Common myeloid progenitor, CD34-positive (primary cell): ENCODE measurements around the gene SF3B3.
A peak's percentile ranks its signal among the peaks of the same experiment; 100 is the strongest.

Source experiments
- CTCF ChIA-PET: fragments of 350-600 bp; sonication (Branson Sonifier 250); formaldehyde crosslinking; loops from one replicate; lab custom pipeline; 2021; ENCODE audit warnings: antibody characterized with exemption; lab: Charles Lee
- POLR2A ChIA-PET: fragments of 350-600 bp; sonication (Branson Sonifier 250); formaldehyde crosslinking; loops from one replicate; lab custom pipeline; 2021; ENCODE audit warnings: antibody characterized with exemption; lab: Charles Lee
- DNase-seq, 3 donors: peaks; one replicate each; pipeline versions ENCODE4 v3.0.0 to v3.0.0-alpha.2; 2013
- H3K27ac ChIP-seq, 2 experiments: 1 replicate in 1 of 2; 2 replicates in 1 of 2; pipeline ENCODE4 v1.7.0; 2013; ENCODE audit warnings: inconsistent platforms in 2 of 2, low read length in 2 of 2, mild to moderate bottlenecking in 2 of 2, low read depth in 1 of 2, moderate library complexity in 1 of 2; ENCODE audit not compliant: severe bottlenecking in 2 of 2, insufficient read depth in 1 of 2, poor library complexity in 1 of 2
- H3K27me3 ChIP-seq, 5 experiments: replicated peaks in 2 of 5; 1 replicate in 3 of 5; 2 replicates in 2 of 5; pipeline versions ENCODE4 v1.6.1 to v1.7.0; 2013; ENCODE audit warnings: low read length in 4 of 5, mild to moderate bottlenecking in 2 of 5, moderate library complexity in 2 of 5, inconsistent platforms in 1 of 5; ENCODE audit not compliant: insufficient read depth in 5 of 5, control insufficient read depth in 4 of 5
- H3K36me3 ChIP-seq, 4 experiments: 1 replicate in 2 of 4; 2 replicates in 2 of 4; pipeline versions ENCODE4 v1.6.1 to v1.7.0; 2013; ENCODE audit warnings: low read length in 3 of 4, control low read depth in 1 of 4, mild to moderate bottlenecking in 1 of 4; ENCODE audit not compliant: control insufficient read depth in 4 of 4, insufficient read depth in 4 of 4
- H3K4me1 ChIP-seq, 4 experiments: 1 replicate in 3 of 4; 2 replicates in 1 of 4; pipeline versions ENCODE4 v1.6.1 to v1.7.1; 2013; ENCODE audit warnings: low read length in 3 of 4, mild to moderate bottlenecking in 3 of 4, control low read depth in 1 of 4, inconsistent platforms in 1 of 4, moderate library complexity in 1 of 4; ENCODE audit not compliant: control insufficient read depth in 4 of 4, insufficient read depth in 4 of 4; ENCODE audit errors: control extremely low read depth in 1 of 4
- H3K4me3 ChIP-seq, 7 experiments: 1 replicate in 4 of 7; 2 replicates in 3 of 7; pipeline versions ENCODE4 v1.5.1 to v1.7.0; 2013; ENCODE audit warnings: mild to moderate bottlenecking in 7 of 7, low read length in 6 of 7, moderate library complexity in 6 of 7, inconsistent platforms in 2 of 7, low read depth in 2 of 7, control low read depth in 1 of 7; ENCODE audit not compliant: insufficient read depth in 4 of 7, control insufficient read depth in 1 of 7; ENCODE audit errors: extremely low read depth in 1 of 7
- H3K9me3 ChIP-seq, 5 experiments: 1 replicate in 4 of 5; 2 replicates in 1 of 5; pipeline versions ENCODE4 v1.6.1 to v1.7.1; 2013; ENCODE audit warnings: low read length in 4 of 5, mild to moderate bottlenecking in 2 of 5, inconsistent platforms in 1 of 5, low read depth in 1 of 5, moderate library complexity in 1 of 5; ENCODE audit not compliant: control insufficient read depth in 4 of 5, insufficient read depth in 2 of 5; ENCODE audit errors: control extremely low read depth in 1 of 5
- WGBS: methylation state at CpG from one replicate; pipeline ENCODE4 v1.1.5; 2013; ENCODE audit not compliant: insufficient coverage; 5-methylcytosine and 5-hydroxymethylcytosine counted together

Gene SF3B3

DNA sequence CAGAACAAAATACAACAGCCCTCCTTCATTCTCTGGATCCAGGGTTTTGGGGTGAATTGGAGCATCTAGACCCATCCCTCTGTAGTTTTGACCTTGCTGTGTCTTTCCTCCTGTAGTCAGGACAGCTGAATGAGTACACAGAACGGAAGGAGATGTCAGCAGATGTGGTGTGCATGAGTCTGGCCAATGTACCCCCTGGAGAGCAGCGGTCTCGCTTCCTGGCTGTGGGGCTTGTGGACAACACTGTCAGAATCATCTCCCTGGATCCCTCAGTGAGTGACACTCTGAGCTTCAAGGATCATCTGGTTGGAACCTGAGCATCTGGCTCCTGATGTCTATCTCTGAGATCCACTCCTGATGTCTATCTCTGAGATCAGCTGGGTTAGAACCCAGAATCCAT lies 32.4 kb downstream of the SF3B3 start:
- DNase-seq: no peak
- WGBS: 96% methylated on average over 3 of the region's 3 CpGs
- POLR2A ChIA-PET: no interaction called here

DNA sequence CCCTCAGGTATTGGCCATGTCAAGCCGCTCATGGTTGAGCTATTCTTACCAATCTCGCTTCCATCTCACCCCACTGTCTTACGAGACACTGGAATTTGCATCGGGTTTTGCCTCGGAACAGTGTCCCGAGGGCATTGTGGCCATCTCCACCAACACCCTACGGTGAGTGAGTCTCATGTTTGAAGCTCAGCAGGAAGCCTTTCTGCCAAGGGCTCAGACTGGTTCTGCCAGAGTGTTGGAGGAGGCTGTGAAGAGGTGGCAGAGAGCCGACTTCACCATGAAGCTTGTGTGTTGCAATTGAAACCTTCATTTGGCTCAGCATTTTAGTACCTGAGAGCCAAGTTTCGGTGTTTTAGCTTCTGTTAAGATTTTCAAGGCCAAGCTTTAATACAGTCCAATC lies 38.0 kb downstream of the SF3B3 start:
- H3K9me3 ChIP-seq: no peaks in the 10 kb centered on the region
- 100% methylated on average over 9 of the region's 9 CpGs for WGBS
- H3K27ac ChIP-seq: no peak overlapping the region
- CTCF ChIA-PET: interaction anchor here (1.2 kb wide), 1 partner anchor 209 kb away, joined by 3 read pairs; no protein-coding TSS in a partner anchor
- no peak for DNase-seq
- POLR2A ChIA-PET: no interaction called here
- peaks cover 55 to 97% (median 76%) of the 10 kb centered on the region in 4 experiments for H3K36me3 ChIP-seq
- no peak overlapping the region for H3K4me3 ChIP-seq
- no peaks in the 10 kb centered on the region for H3K27me3 ChIP-seq
- no peaks in the 10 kb centered on the region for H3K4me1 ChIP-seq

More for the DNA sequence above, 32.4 kb downstream of the SF3B3 start:
- Histone ChIP-seq H3K4me1 (no peaks in the 10 kb centered on the region), H3K4me3 (no peak overlapping the region), H3K27ac (no peak overlapping the region), H3K36me3 (peaks cover 41 to 99% (median 72%) of the 10 kb centered on the region in 4 experiments), H3K9me3 (no peaks in the 10 kb centered on the region), H3K27me3 (no peaks in the 10 kb centered on the region)
- CTCF ChIA-PET: no interaction called here

DNA sequence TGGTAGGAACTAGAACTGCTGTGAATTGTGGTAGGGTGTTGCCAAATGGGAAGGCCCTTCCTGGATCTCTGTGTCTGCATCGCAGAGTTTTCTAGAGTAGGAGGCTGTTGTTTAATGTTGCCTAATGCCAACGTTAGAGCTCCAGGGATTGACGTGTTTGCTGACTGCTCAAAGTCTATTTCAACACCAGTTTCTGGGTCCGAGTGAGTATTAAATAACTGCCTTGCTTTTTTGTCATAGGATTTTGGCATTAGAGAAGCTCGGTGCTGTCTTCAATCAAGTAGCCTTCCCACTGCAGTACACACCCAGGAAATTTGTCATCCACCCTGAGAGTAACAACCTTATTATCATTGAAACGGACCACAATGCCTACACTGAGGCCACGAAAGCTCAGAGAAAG lies 40.0 kb downstream of the SF3B3 start:
- DNase-seq: no peak
- peak overlapping the region in 1 of 7 experiments; percentile 1 for H3K4me3 ChIP-seq
- H3K9me3 ChIP-seq: no peaks in the 10 kb centered on the region
- ChIA-PET POLR2A (no interaction called here), CTCF (interaction anchor here (1.5 kb wide), 1 partner anchor 10 kb away, joined by 4 read pairs; no protein-coding TSS in a partner anchor)
- no peaks in the 10 kb centered on the region for H3K4me1 ChIP-seq
- no peak overlapping the region for H3K27ac ChIP-seq
- 97% methylated on average over 6 of the region's 7 CpGs for WGBS
- H3K36me3 ChIP-seq: peaks cover 55 to 97% (median 77%) of the 10 kb centered on the region in 4 experiments
- no peaks in the 10 kb centered on the region for H3K27me3 ChIP-seq

GRCh38 chr16:70565053-70565452 lies 41.4 kb downstream of the SF3B3 start:
- POLR2A ChIA-PET: no interaction called here
- no peaks in the 10 kb centered on the region for H3K27me3 ChIP-seq
- H3K36me3 ChIP-seq: peaks cover 52 to 98% (median 81%) of the 10 kb centered on the region in 4 experiments
- CTCF ChIA-PET: interaction anchor here (0.6 to 1.1 kb wide), 4 partner anchors 11 to 206 kb away, joined by 3 read pairs; no protein-coding TSS in a partner anchor
- H3K4me3 ChIP-seq: no peak overlapping the region
- H3K4me1 ChIP-seq: no peaks in the 10 kb centered on the region
- no peak overlapping the region for H3K27ac ChIP-seq
- no peak for DNase-seq
- no peaks in the 10 kb centered on the region for H3K9me3 ChIP-seq
- 100% methylated on average over 4 of the region's 4 CpGs for WGBS

DNA sequence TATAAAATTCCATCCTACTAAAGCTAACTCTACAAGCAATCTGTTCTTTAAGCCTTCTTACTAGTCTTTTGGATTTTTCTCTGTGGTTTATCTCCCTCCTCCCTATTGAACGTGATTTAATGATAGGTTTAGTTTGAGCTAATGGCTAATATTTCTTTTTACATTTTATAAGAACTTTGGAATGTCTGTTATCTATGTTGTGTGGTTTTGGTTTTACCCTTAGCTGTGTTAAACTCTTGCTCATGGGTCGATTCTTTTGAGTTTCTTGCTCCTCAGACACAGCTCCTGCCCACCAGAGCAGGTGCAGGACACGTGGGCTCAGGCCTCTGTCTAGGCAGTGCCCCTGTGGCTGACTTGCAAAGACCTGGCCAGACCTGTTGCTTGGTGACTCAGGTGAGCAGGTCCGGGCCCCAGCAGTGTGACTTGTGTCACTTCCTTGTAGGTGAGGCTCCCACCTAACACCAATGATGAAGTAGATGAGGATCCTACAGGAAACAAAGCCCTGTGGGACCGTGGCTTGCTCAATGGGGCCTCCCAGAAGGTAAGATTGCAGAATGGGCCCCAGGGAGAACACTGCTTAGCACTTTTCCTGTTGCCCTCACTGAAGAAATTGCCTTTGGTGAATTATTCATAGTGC lies 45.1 kb downstream of the SF3B3 start:
- Histone ChIP-seq H3K27ac (no peak overlapping the region), H3K4me1 (peaks cover 0 to 6% (median 0%) of the 10 kb centered on the region in 4 experiments), H3K27me3 (no peaks in the 10 kb centered on the region), H3K9me3 (no peaks in the 10 kb centered on the region), H3K4me3 (no peak overlapping the region), H3K36me3 (peaks cover 43 to 96% (median 83%) of the 10 kb centered on the region in 4 experiments)
- no peak for DNase-seq
- ChIA-PET CTCF (interaction anchor here (0.6 to 1.4 kb wide), 3 partner anchors 10 to 67 kb away, joined by 3 to 4 read pairs (median 3); no protein-coding TSS in a partner anchor), POLR2A (no interaction called here)
- WGBS: 88% methylated on average over 3 of the region's 5 CpGs

- DNase-seq: no peak
- 100% methylated on average over 4 of the region's 6 CpGs for WGBS
- Histone ChIP-seq H3K4me1 (peaks cover 0 to 6% (median 0%) of the 10 kb centered on the region in 4 experiments), H3K27ac (no peak overlapping the region), H3K9me3 (no peaks in the 10 kb centered on the region), H3K4me3 (no peak overlapping the region), H3K27me3 (no peaks in the 10 kb centered on the region), H3K36me3 (peaks cover 34 to 96% (median 78%) of the 10 kb centered on the region in 4 experiments)
- POLR2A ChIA-PET: no interaction called here
- CTCF ChIA-PET: no interaction called here
Measured at GRCh38 chr16:70569752-70570151, 46.1 kb downstream of the SF3B3 start.

DNA sequence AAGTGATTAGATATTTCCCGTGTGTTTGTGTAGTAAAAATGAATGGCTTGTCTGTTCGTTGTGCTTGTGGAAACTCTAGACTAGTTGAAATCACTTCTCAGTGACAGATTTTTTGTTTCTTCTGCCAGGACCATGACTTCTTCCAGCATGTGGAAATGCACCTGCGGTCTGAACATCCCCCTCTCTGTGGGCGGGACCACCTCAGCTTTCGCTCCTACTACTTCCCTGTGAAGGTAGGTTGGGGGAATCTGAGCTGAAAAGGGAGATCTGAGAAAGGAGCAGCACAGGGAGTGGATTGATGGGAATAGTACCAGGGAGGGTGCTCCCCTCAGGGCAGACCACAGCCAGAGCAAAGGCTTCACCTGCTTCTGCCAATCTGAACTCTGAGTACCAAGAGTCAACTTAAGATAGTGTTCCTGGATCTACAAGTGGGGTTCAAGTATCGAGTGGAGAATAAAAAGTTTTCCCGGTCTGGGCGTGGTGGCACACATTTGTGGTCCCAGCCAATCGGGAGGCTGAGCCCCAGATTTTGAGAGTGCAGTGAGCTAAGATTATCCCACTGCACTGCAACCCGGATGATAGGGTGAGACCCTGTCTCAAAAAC lies 47.5 kb downstream of the SF3B3 start:
- 96% methylated on average over 7 of the region's 10 CpGs for WGBS
- H3K27me3 ChIP-seq: no peaks in the 10 kb centered on the region
- no peak for DNase-seq
- POLR2A ChIA-PET: no interaction called here
- CTCF ChIA-PET: interaction anchor here (0.9 to 1.4 kb wide), 2 partner anchors 82 to 199 kb away, joined by 3 to 4 read pairs; no protein-coding TSS in a partner anchor
- peaks cover 0 to 7% (median 3%) of the 10 kb centered on the region in 4 experiments for H3K4me1 ChIP-seq
- no peak overlapping the region for H3K27ac ChIP-seq
- peaks cover 31 to 91% (median 72%) of the 10 kb centered on the region in 4 experiments for H3K36me3 ChIP-seq
- no peaks in the 10 kb centered on the region for H3K9me3 ChIP-seq
- H3K4me3 ChIP-seq: no peak overlapping the region
